AG04449 (cell line): ENCODE data around the gene BBX.

Experiments
- CTCF ChIA-PET: fragments of 350-600 bp; formaldehyde crosslinking; extraction: SDS; loops from one replicate; lab custom pipeline; 2021; ENCODE audit warnings: antibody characterized with exemption; lab: Yijun Ruan, JAX
- POLR2A ChIA-PET: fragments of 400-600, 350-600 bp; formaldehyde crosslinking; extraction: SDS; loops from one replicate; lab custom pipeline; 2020; ENCODE audit warnings: antibody characterized with exemption, inconsistent platforms; lab: Yijun Ruan, JAX
- DNase-seq: peaks from one replicate; pipeline ENCODE4 v3.0.0-alpha.2; 2010; ENCODE audit warnings: low read depth, low spot score
- H3K4me3 ChIP-seq: 2 replicates; pipeline ENCODE4 v1.5.1; 2011; ENCODE audit warnings: low read depth, mild to moderate bottlenecking, control low read depth, low read length
- CTCF ChIP-seq: IDR thresholded peaks from one replicate; pipeline ENCODE4 v1.5.1; 2011; ENCODE audit warnings: mild to moderate bottlenecking, moderate library complexity, low read length, control low read depth, inconsistent platforms; ENCODE audit not compliant: insufficient read depth; ENCODE audit errors: missing control alignments

The BBX gene

DNA sequence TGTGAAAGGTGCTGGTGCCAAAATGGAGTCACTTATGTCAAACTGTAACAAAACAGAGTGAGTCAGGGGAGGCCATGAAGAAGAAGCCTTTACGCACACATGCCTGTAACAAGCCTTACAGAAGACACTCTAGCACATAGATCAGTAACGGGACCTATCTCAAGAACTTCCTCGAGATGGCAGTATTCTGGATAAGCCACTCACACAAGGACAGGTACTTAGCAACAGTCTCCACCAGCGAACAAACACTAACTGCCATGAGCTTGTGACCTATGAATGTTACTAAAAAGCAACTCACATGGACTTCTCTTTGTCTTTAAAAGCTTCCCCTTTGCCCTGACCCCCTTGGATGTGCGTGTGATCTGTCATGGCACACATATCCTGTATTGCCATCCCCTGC lies 332.9 kb downstream of the BBX start:
- TF ChIP-seq CTCF: no peak
- CTCF ChIA-PET: interaction anchor here (1.1 to 7.2 kb wide), 2 partner anchors 9 to 72 kb away, joined by 3 to 67 read pairs; no protein-coding TSS in a partner anchor
- POLR2A ChIA-PET: no interaction called here
- H3K4me3 ChIP-seq: no peak overlapping the region
- no peak for DNase-seq

DNA sequence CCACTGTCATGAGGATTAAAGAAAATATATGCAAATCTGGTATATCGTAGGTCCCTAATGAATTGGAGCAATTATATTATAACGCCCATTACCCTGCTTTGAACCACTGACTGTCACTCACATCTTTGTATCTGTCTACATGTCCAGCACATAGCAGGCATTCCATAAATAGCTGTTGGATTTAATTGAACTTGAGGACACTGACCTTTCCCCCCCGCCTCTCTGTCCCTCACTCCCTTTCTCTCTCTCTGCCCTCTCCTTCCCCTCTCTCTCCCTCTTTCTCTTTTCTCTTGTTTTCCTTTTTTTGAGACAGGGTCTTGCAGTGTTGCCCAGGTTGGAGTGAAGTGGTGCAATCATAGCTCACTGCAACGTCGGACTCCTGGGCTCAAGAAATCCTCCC lies 335.1 kb downstream of the BBX start:
- H3K4me3 ChIP-seq: no peak overlapping the region
- ChIA-PET CTCF (interaction anchor here (0.9 to 7.2 kb wide), 4 partner anchors 11 to 108 kb away, joined by 3 to 67 read pairs (median 4); no protein-coding TSS in a partner anchor), POLR2A (no interaction called here)
- TF ChIP-seq CTCF: no peak
- DNase-seq: no peak

GRCh38 chr3:107858876-107859275 lies 336.1 kb downstream of the BBX start:
- ChIA-PET CTCF (interaction anchor here (0.9 to 7.2 kb wide), 6 partner anchors 11 to 429 kb away, joined by 3 to 67 read pairs (median 3); no protein-coding TSS in a partner anchor), POLR2A (no interaction called here)
- DNase-seq: no peak
- TF ChIP-seq CTCF: no peak
- no peak overlapping the region for H3K4me3 ChIP-seq
